ENCODE data around the gene ZYX. TPM values are rescaled to one million over a fixed set of nuclear protein-coding genes. Genes with fewer than 3 reads are reported as not detected.

ZYX gene
- total and polyA plus RNA-seq, 9 of the 15 experiments (the other 6 are each of a cell fraction or from before 2014, with no cell fraction given), result 1.8 to 130 (median 15.7) TPM

GRCh38 chr7:143337216-143337615 is 43.9 kb upstream of the ZYX start (continued):
- TF ChIP-seq, protein P1, sequence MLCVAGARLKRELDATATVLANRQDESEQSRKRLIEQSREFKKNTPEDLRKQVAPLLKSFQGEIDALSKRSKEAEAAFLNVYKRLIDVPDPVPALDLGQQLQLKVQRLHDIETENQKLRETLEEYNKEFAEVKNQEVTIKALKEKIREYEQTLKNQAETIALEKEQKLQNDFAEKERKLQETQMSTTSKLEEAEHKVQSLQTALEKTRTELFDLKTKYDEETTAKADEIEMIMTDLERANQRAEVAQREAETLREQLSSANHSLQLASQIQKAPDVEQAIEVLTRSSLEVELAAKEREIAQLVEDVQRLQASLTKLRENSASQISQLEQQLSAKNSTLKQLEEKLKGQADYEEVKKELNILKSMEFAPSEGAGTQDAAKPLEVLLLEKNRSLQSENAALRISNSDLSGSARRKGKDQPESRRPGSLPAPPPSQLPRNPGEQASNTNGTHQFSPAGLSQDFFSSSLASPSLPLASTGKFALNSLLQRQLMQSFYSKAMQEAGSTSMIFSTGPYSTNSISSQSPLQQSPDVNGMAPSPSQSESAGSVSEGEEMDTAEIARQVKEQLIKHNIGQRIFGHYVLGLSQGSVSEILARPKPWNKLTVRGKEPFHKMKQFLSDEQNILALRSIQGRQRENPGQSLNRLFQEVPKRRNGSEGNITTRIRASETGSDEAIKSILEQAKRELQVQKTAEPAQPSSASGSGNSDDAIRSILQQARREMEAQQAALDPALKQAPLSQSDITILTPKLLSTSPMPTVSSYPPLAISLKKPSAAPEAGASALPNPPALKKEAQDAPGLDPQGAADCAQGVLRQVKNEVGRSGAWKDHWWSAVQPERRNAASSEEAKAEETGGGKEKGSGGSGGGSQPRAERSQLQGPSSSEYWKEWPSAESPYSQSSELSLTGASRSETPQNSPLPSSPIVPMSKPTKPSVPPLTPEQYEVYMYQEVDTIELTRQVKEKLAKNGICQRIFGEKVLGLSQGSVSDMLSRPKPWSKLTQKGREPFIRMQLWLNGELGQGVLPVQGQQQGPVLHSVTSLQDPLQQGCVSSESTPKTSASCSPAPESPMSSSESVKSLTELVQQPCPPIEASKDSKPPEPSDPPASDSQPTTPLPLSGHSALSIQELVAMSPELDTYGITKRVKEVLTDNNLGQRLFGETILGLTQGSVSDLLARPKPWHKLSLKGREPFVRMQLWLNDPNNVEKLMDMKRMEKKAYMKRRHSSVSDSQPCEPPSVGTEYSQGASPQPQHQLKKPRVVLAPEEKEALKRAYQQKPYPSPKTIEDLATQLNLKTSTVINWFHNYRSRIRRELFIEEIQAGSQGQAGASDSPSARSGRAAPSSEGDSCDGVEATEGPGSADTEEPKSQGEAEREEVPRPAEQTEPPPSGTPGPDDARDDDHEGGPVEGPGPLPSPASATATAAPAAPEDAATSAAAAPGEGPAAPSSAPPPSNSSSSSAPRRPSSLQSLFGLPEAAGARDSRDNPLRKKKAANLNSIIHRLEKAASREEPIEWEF (CRISPR knock-in tag; IDR thresholded peaks at IDR 0.05), result no peak
- no peak for TF ChIP-seq ZC3H8 (IDR thresholded peaks at IDR 0.05)
- no peak for TF ChIP-seq ZNF165 (CRISPR knock-in tag; IDR thresholded peaks at IDR 0.05; ENCODE audit: borderline replicate concordance)
- TF ChIP-seq E2F6 (IDR thresholded peaks at IDR 0.05; ENCODE audit: borderline replicate concordance in 1 of 2, extremely low read depth in 1 of 2, insufficient read depth in 1 of 2, insufficient read length in 1 of 2, low read depth in 1 of 2, low read length in 1 of 2, poor library complexity in 1 of 2, severe bottlenecking in 1 of 2), result no peak
- TF ChIP-seq RBBP5 (IDR thresholded peaks at IDR 0.05; ENCODE audit: borderline replicate concordance, insufficient read depth, low read length, poor library complexity, severe bottlenecking), result no peak
- TF ChIP-seq HOXB6 (CRISPR knock-in tag; IDR thresholded peaks at IDR 0.05; ENCODE audit: borderline replicate concordance), result no peak
- TF ChIP-seq RFX1 (IDR thresholded peaks at IDR 0.05), result no peak
- no peak for TF ChIP-seq ETV5 (CRISPR knock-in tag; IDR thresholded peaks at IDR 0.05; ENCODE audit: low read depth)
- no peak for TF ChIP-seq HSF4 (CRISPR knock-in tag; IDR thresholded peaks at IDR 0.05; ENCODE audit: borderline replicate concordance)

All from K562 (cell line).